H1 (cell line): ENCODE results near the gene METTL6. TPM values are rescaled to one million over a fixed set of nuclear protein-coding genes. Genes with fewer than 3 reads are reported as not detected.

Experiments
- CTCF ChIA-PET: fragments of 300-600 bp; sonication (Branson Sonifier 250); formaldehyde crosslinking; loops from one replicate; lab custom pipeline; 2021; ENCODE audit not compliant: partially characterized antibody; lab: Charles Lee
- POLR2A ChIA-PET: fragments of 300-600 bp; sonication (Branson Sonifier 250); formaldehyde crosslinking; loops from one replicate; lab custom pipeline; 2021; ENCODE audit warnings: inconsistent platforms; ENCODE audit not compliant: partially characterized antibody; lab: Charles Lee
- DNase-seq, 2 experiments: peaks; one replicate each; pipeline versions ENCODE4 v3.0.0 to v3.0.0-alpha.2; 2010 to 2022; ENCODE audit warnings: low spot score in 2 of 2, low read depth in 1 of 2, mixed read lengths in 1 of 2
- FAIRE-seq: peaks from 2 replicates; lab custom pipeline; 2011; peaks lifted over from hg19 to GRCh38; lab: Jason Lieb, UNC
- H2AFZ ChIP-seq: 2 replicates; pipeline ENCODE4 v1.8.1; 2012; ENCODE audit warnings: low read length, inconsistent platforms
- H2AK5ac ChIP-seq: 2 replicates; pipeline ENCODE4 v1.6.1; 2013; ENCODE audit warnings: low read depth, low read length
- H2BK120ac ChIP-seq: replicated peaks from 2 replicates; pipeline ENCODE3; 2013; ENCODE audit warnings: low read depth, low read length, inconsistent platforms
- H2BK12ac ChIP-seq: 2 replicates; pipeline ENCODE4 v1.6.1; 2013; ENCODE audit warnings: low read depth, low read length
- H2BK15ac ChIP-seq: 2 replicates; pipeline ENCODE4 v1.6.1; 2013; ENCODE audit warnings: low read length
- H2BK20ac ChIP-seq: 2 replicates; pipeline ENCODE4 v1.6.1; 2013; ENCODE audit warnings: low read length
- H2BK5ac ChIP-seq: 2 replicates; pipeline ENCODE4 v1.6.1; 2013; ENCODE audit warnings: low read depth, low read length
- H3K14ac ChIP-seq: 2 replicates; pipeline ENCODE4 v1.6.1; 2013; ENCODE audit warnings: inconsistent platforms; ENCODE audit not compliant: insufficient read length
- H3K18ac ChIP-seq: 2 replicates; pipeline ENCODE4 v1.6.1; 2013; ENCODE audit warnings: low read length; ENCODE audit errors: extremely low read depth
- H3K23ac ChIP-seq: 2 replicates; pipeline ENCODE4 v1.6.1; 2013; ENCODE audit warnings: inconsistent platforms; ENCODE audit not compliant: insufficient read length
- H3K23me2 ChIP-seq: 2 replicates; pipeline ENCODE4 v1.6.1; 2013; ENCODE audit warnings: low read depth, low read length
- H3K27ac ChIP-seq: 2 replicates; pipeline ENCODE4 v1.6.1; 2011; ENCODE audit warnings: low read depth, low read length, inconsistent platforms
- H3K27me3 ChIP-seq, 4 experiments: replicated peaks in 1 of 4; 1 replicate in 1 of 4; 2 replicates in 3 of 4; pipeline versions ENCODE4 v1.6.1 to v1.8.1; 2011 to 2013; ENCODE audit warnings: low read length in 3 of 4, mild to moderate bottlenecking in 3 of 4, inconsistent platforms in 2 of 4, mixed read lengths in 2 of 4, moderate library complexity in 1 of 4; ENCODE audit not compliant: control insufficient read depth in 3 of 4, insufficient read depth in 3 of 4; ENCODE audit errors: extremely low read depth in 1 of 4
- H3K36me3 ChIP-seq, 4 experiments: 2 replicates each; pipeline versions ENCODE4 v1.6.1 to v1.8.1; 2011 to 2013; ENCODE audit warnings: mild to moderate bottlenecking in 4 of 4, low read length in 3 of 4, moderate library complexity in 2 of 4, control low read depth in 1 of 4, inconsistent platforms in 1 of 4; ENCODE audit not compliant: insufficient read depth in 4 of 4, control insufficient read depth in 2 of 4
- H3K4ac ChIP-seq: replicated peaks from 2 replicates; pipeline ENCODE3; 2013; ENCODE audit warnings: low read length, low read depth, mixed read lengths, inconsistent platforms; ENCODE audit not compliant: insufficient read length
- H3K4me1 ChIP-seq, 4 experiments: replicated peaks in 1 of 4; 1 replicate in 1 of 4; 2 replicates in 3 of 4; pipeline versions ENCODE4 v1.6.1 to v1.8.1; 2011 to 2013; ENCODE audit warnings: low read length in 3 of 4, inconsistent platforms in 2 of 4, mixed read lengths in 1 of 4; ENCODE audit not compliant: insufficient read depth in 4 of 4, control insufficient read depth in 3 of 4
- H3K4me2 ChIP-seq, 2 experiments: 2 replicates each; pipeline versions ENCODE4 v1.6.1 to v1.8.1; 2011 to 2013; ENCODE audit warnings: low read depth in 2 of 2, low read length in 2 of 2, control low read depth in 1 of 2, inconsistent platforms in 1 of 2, mild to moderate bottlenecking in 1 of 2; ENCODE audit not compliant: insufficient read depth in 1 of 2
- H3K4me3 ChIP-seq, 4 experiments: fragments of 200-600, 300-600 bp in 1 of 4; sonication (generic), shearing (Covaris generic), sonication (Bioruptor Twin) in 1 of 4; 2 replicates each; pipeline versions ENCODE4 v1.5.1 to v1.8.1; 2011 to 2016; ENCODE audit warnings: low read length in 4 of 4, low read depth in 3 of 4, control low read depth in 2 of 4, inconsistent platforms in 2 of 4, mild to moderate bottlenecking in 2 of 4, mixed read lengths in 1 of 4, moderate library complexity in 1 of 4; ENCODE audit not compliant: insufficient read depth in 2 of 4; ENCODE audit errors: extremely low read depth in 1 of 4
- H3K56ac ChIP-seq: replicated peaks from 2 replicates; pipeline ENCODE3; 2013; ENCODE audit warnings: low read depth, mild to moderate bottlenecking, mixed read lengths, low read length, inconsistent platforms; ENCODE audit not compliant: insufficient read length
- H3K79me1 ChIP-seq: 2 replicates; pipeline ENCODE4 v1.6.1; 2013; ENCODE audit warnings: low read depth, low read length, control low read depth
- H3K79me2 ChIP-seq, 2 experiments: 2 replicates each; pipeline versions ENCODE4 v1.6.1 to v1.8.1; 2012 to 2013; ENCODE audit warnings: low read length in 2 of 2, mild to moderate bottlenecking in 2 of 2, inconsistent platforms in 1 of 2; ENCODE audit not compliant: insufficient read depth in 2 of 2, control insufficient read depth in 1 of 2
- H3K9ac ChIP-seq, 4 experiments: replicated peaks in 1 of 4; 1 replicate in 1 of 4; 2 replicates in 3 of 4; pipeline versions ENCODE4 v1.6.1 to v1.8.1; 2011 to 2013; ENCODE audit warnings: low read depth in 3 of 4, low read length in 3 of 4, control low read depth in 2 of 4, mild to moderate bottlenecking in 2 of 4, moderate library complexity in 2 of 4, inconsistent platforms in 1 of 4; ENCODE audit errors: extremely low read depth in 1 of 4
- H3K9me3 ChIP-seq, 2 experiments: 2 replicates each; pipeline versions ENCODE4 v1.6.1 to v1.8.1; 2012 to 2013; ENCODE audit warnings: mild to moderate bottlenecking in 2 of 2, moderate library complexity in 2 of 2, control low read depth in 1 of 2, inconsistent platforms in 1 of 2, low read depth in 1 of 2, low read length in 1 of 2, mixed read lengths in 1 of 2; ENCODE audit not compliant: insufficient read depth in 2 of 2
- H4K20me1 ChIP-seq, 2 experiments: replicated peaks in 1 of 2; 2 replicates each; pipeline versions ENCODE3 to v1.8.1; 2011 to 2013; ENCODE audit warnings: inconsistent platforms in 2 of 2, low read length in 2 of 2, mild to moderate bottlenecking in 1 of 2; ENCODE audit not compliant: insufficient read depth in 2 of 2, control insufficient read depth in 1 of 2
- H4K5ac ChIP-seq: 2 replicates; pipeline ENCODE4 v1.6.1; 2013; ENCODE audit warnings: low read length, low read depth, mixed read lengths, inconsistent platforms; ENCODE audit not compliant: insufficient read length
- H4K8ac ChIP-seq: 2 replicates; pipeline ENCODE4 v1.8.0; 2013; ENCODE audit warnings: mild to moderate bottlenecking, moderate library complexity, low read length, inconsistent platforms; ENCODE audit not compliant: insufficient read depth; ENCODE audit errors: extremely low read depth
- H4K91ac ChIP-seq: replicated peaks from 2 replicates; pipeline ENCODE3; 2013; ENCODE audit warnings: low read length, mixed read lengths, inconsistent platforms; ENCODE audit not compliant: insufficient read length
- POLR2AphosphoS5 ChIP-seq: IDR thresholded peaks from 2 replicates; pipeline ENCODE4 v1.6.1; 2011; ENCODE audit warnings: low read depth, low read length
- TCF12 ChIP-seq: IDR thresholded peaks from 2 replicates; pipeline ENCODE4 v1.6.1; 2011; ENCODE audit warnings: low read depth, mild to moderate bottlenecking, low read length
- WGBS, 2 experiments: shearing (Covaris generic) in 1 of 2; methylation state at CpG; one replicate each; pipeline versions ENCODE4 v1.1.6 to v1.1.7; 2013 to 2015; ENCODE audit warnings: low lambda C conversion rate in 2 of 2, mixed read lengths in 2 of 2, inconsistent platforms in 1 of 2, low coverage in 1 of 2, missing lambda C conversion rate in 1 of 2; ENCODE audit not compliant: insufficient replicate concordance in 2 of 2, insufficient coverage in 1 of 2, insufficient read length in 1 of 2; ENCODE audit errors: extremely low coverage in 1 of 2, missing lambda C conversion rate in 1 of 2; 5-methylcytosine and 5-hydroxymethylcytosine counted together
- polyA plus RNA-seq, 7 experiments: library from polyadenylated mRNA; depleted of rRNA in 3 of 7; stranded (reverse) in 5 of 7; unstranded in 2 of 7; fragments of >200 nt in 5 of 7; fragments of 200-250 nt in 2 of 7; gene quantifications; 1 replicate in 5 of 7; 2 replicates in 1 of 7; 4 replicates in 1 of 7; pipeline versions ENCODE4 v1.2.1 to v1.2.3, GENCODE V29; 2011 to 2013; ENCODE audit warnings: missing spikeins in 2 of 7, mixed read lengths in 2 of 7
- total RNA-seq: library from RNA; stranded (reverse); fragmentation: NEBNext Ultra II Directional; extraction: Animal tissue kit (Norgen Biotek cat#: 25700); gene quantifications from 2 replicates; pipeline ENCODE4 v1.2.1, GENCODE V29; 2021

Gene METTL6
- total and polyA plus RNA-seq, 2 of the 8 experiments (the other 6 are each of a cell fraction or from before 2014, with no cell fraction given) = 18.4 to 20.0 TPM

GRCh38 chr3:15430624-15431023 is 3.3 kb upstream of the METTL6 start:
- no peak overlapping the region for H3K9ac ChIP-seq
- no peak overlapping the region for H2BK15ac ChIP-seq
- H3K79me2 ChIP-seq = peaks cover 11 to 44% of the 10 kb centered on the region in 2 experiments
- no peak overlapping the region for H4K91ac ChIP-seq
- no peak overlapping the region for H3K4ac ChIP-seq
- CTCF ChIA-PET = interaction anchor here (1.0 to 2.0 kb wide), 5 partner anchors 33 to 128 kb away, joined by 3 to 12 read pairs (median 4); no protein-coding TSS in a partner anchor
- no peak overlapping the region for H4K5ac ChIP-seq
- H2BK20ac ChIP-seq = no peak overlapping the region
- no peak overlapping the region for H3K18ac ChIP-seq
- no peak overlapping the region for H3K4me3 ChIP-seq
- H4K8ac ChIP-seq = no peak overlapping the region
- no peak overlapping the region for H2AFZ ChIP-seq
- H2BK12ac ChIP-seq = no peak overlapping the region
- peaks cover 0 to 7% (median 4%) of the 10 kb centered on the region in 4 experiments; a peak in 5 of 7 replicates for H3K4me1 ChIP-seq
- H3K9me3 ChIP-seq = no peaks in the 10 kb centered on the region
- FAIRE-seq (no peak), DNase-seq (no peak)
- H3K36me3 ChIP-seq = peaks cover 10 to 44% (median 25%) of the 10 kb centered on the region in 4 experiments
- no peak overlapping the region for H3K4me2 ChIP-seq
- H2BK120ac ChIP-seq = no peak overlapping the region
- H4K20me1 ChIP-seq = no peaks in the 10 kb centered on the region
- 95% methylated on average over 1 of the region's 1 CpG; no CpG with 5 or more reads in 1 of the 2 experiments for WGBS, 2 experiments
- H3K27me3 ChIP-seq = no peaks in the 10 kb centered on the region
- no peak overlapping the region for H2AK5ac ChIP-seq
- no peak overlapping the region for H3K23ac ChIP-seq
- H3K23me2 ChIP-seq = peaks cover 3% of the 10 kb centered on the region
- no peak overlapping the region for H3K27ac ChIP-seq
- TF ChIP-seq TCF12 = no peak
- no peak for TF ChIP-seq POLR2AphosphoS5
- H2BK5ac ChIP-seq = no peak overlapping the region
- H3K56ac ChIP-seq = no peak overlapping the region
- peaks cover 2% of the 10 kb centered on the region; the same call in 1 of the 2 replicates for H3K79me1 ChIP-seq
- H3K14ac ChIP-seq = no peak overlapping the region
- POLR2A ChIA-PET = interaction anchor here (0.9 to 1.5 kb wide), 3 partner anchors 24 to 128 kb away, joined by 3 to 4 read pairs (median 3); no protein-coding TSS in a partner anchor
